ENCODE measurements around the gene PRPSAP2. TPM values are rescaled to one million over a fixed set of nuclear protein-coding genes. Genes with fewer than 3 reads are reported as not detected.

PRPSAP2 gene
- polyA plus RNA-seq, 3 donors = 17.1 to 20.9 (median 20.5) TPM

DNA sequence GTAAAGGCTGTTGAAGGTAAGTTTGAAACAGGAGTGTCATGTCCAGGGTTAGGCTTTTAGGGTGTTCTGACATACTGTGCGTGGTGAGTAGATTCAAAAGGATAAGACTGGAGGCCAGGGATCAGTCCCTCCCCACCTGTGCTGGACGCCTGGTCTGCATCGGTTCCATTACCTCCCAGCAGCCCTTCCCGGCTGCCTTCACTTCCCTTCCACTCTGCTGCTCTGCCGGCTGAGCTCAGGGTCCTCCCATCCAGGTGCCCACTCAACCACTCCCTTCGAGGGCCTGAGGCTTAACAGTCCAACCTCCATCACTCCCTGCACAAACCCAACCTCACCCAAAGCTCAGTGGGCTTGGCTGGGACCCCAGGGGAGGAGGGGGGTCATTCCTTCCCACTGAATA lies 89.9 kb downstream of the PRPSAP2 start:
- peaks cover 4% of the 10 kb centered on the region for H3K4me1 Mint-ChIP-seq
- no peaks in the 10 kb centered on the region for H3K9me3 Mint-ChIP-seq
- WGBS (ENCODE audit: insufficient coverage) = 90% methylated on average over 4 of the region's 6 CpGs
- H4K20me1 ChIP-seq (ENCODE audit: insufficient read depth, low read length) = no peaks in the 10 kb centered on the region
- H3K4me3 Mint-ChIP-seq = no peak overlapping the region
- no peak overlapping the region for H2AFZ ChIP-seq (ENCODE audit: insufficient read depth, low read depth, low read length, poor library complexity, severe bottlenecking)
- no peak overlapping the region for H3K4me2 ChIP-seq (replicated peaks; ENCODE audit: extremely low read depth, low read length, poor library complexity, severe bottlenecking)
- intact Hi-C loops (cut with micrococcal nuclease) = no loop called here
- no peaks in the 10 kb centered on the region for H3K36me3 ChIP-seq (replicated peaks in 1 of 2; ENCODE audit: control insufficient read depth in 1 of 2, insufficient read depth in 2 of 2, low read length in 2 of 2)
- no peaks in the 10 kb centered on the region for H3K36me3 Mint-ChIP-seq
- H3K79me2 ChIP-seq (ENCODE audit: insufficient read depth, low read length) = no peaks in the 10 kb centered on the region
- no peaks in the 10 kb centered on the region for H3K4me1 ChIP-seq (ENCODE audit: control insufficient read depth in 1 of 2, insufficient read depth in 2 of 2, low read length in 2 of 2)
- H3K27ac ChIP-seq (ENCODE audit: low read depth in 1 of 2, low read length in 2 of 2) = no peak overlapping the region
- no peaks in the 10 kb centered on the region for H3K9me3 ChIP-seq (replicated peaks in 1 of 2; ENCODE audit: control insufficient read depth in 1 of 2, insufficient read depth in 1 of 2, low read length in 2 of 2)
- DNase-seq = no peak
- no peak overlapping the region for H3K4me3 ChIP-seq (replicated peaks in 1 of 3; ENCODE audit: low read depth in 2 of 3, low read length in 3 of 3)
- peak overlapping the region in 1 of 7 donors; percentile 44 for H3K27ac Mint-ChIP-seq
- peaks cover 3 to 6% (median 5%) of the 10 kb centered on the region in 3 donors for H3K27me3 Mint-ChIP-seq (ENCODE audit: low read depth in 3 of 3)
- TF ChIP-seq, protein P1, sequence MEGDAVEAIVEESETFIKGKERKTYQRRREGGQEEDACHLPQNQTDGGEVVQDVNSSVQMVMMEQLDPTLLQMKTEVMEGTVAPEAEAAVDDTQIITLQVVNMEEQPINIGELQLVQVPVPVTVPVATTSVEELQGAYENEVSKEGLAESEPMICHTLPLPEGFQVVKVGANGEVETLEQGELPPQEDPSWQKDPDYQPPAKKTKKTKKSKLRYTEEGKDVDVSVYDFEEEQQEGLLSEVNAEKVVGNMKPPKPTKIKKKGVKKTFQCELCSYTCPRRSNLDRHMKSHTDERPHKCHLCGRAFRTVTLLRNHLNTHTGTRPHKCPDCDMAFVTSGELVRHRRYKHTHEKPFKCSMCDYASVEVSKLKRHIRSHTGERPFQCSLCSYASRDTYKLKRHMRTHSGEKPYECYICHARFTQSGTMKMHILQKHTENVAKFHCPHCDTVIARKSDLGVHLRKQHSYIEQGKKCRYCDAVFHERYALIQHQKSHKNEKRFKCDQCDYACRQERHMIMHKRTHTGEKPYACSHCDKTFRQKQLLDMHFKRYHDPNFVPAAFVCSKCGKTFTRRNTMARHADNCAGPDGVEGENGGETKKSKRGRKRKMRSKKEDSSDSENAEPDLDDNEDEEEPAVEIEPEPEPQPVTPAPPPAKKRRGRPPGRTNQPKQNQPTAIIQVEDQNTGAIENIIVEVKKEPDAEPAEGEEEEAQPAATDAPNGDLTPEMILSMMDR (IDR thresholded peaks at IDR 0.05) = no peak
- no peak overlapping the region for H3K9ac ChIP-seq (ENCODE audit: insufficient read depth, low read length, poor library complexity, severe bottlenecking)
- H3K27me3 ChIP-seq (ENCODE audit: control insufficient read depth in 2 of 2, insufficient read depth in 2 of 2, low read length in 2 of 2) = no peaks in the 10 kb centered on the region

GRCh38 chr17:18948476-18949006 lies 90.6 kb downstream of the PRPSAP2 start:
- Histone ChIP-seq H3K36me3 (replicated peaks in 1 of 2; ENCODE audit: control insufficient read depth in 1 of 2, insufficient read depth in 2 of 2, low read length in 2 of 2) (no peaks in the 10 kb centered on the region), H3K4me2 (replicated peaks; ENCODE audit: extremely low read depth, low read length, poor library complexity, severe bottlenecking) (no peak overlapping the region), H3K9ac (ENCODE audit: insufficient read depth, low read length, poor library complexity, severe bottlenecking) (no peak overlapping the region), H4K20me1 (ENCODE audit: insufficient read depth, low read length) (no peaks in the 10 kb centered on the region), H3K4me1 (ENCODE audit: control insufficient read depth in 1 of 2, insufficient read depth in 2 of 2, low read length in 2 of 2) (no peaks in the 10 kb centered on the region), H2AFZ (ENCODE audit: insufficient read depth, low read depth, low read length, poor library complexity, severe bottlenecking) (no peak overlapping the region), H3K9me3 (replicated peaks in 1 of 2; ENCODE audit: control insufficient read depth in 1 of 2, insufficient read depth in 1 of 2, low read length in 2 of 2) (no peaks in the 10 kb centered on the region), H3K27ac (ENCODE audit: low read depth in 1 of 2, low read length in 2 of 2) (no peak overlapping the region), H3K27me3 (ENCODE audit: control insufficient read depth in 2 of 2, insufficient read depth in 2 of 2, low read length in 2 of 2) (no peaks in the 10 kb centered on the region), H3K4me3 (replicated peaks in 1 of 3; ENCODE audit: low read depth in 2 of 3, low read length in 3 of 3) (no peak overlapping the region), H3K79me2 (ENCODE audit: insufficient read depth, low read length) (no peaks in the 10 kb centered on the region)
- Mint-ChIP-seq H3K27ac (peak overlapping the region in 1 of 7 donors; percentile 44), H3K4me1 (peaks cover 4% of the 10 kb centered on the region), H3K4me3 (no peak overlapping the region), H3K36me3 (no peaks in the 10 kb centered on the region), H3K9me3 (no peaks in the 10 kb centered on the region), H3K27me3 (ENCODE audit: low read depth in 3 of 3) (peaks cover 3 to 7% (median 5%) of the 10 kb centered on the region in 3 donors)
- no peak for DNase-seq
- intact Hi-C loops (cut with micrococcal nuclease) = no loop called here
- TF ChIP-seq, protein P1 (IDR thresholded peaks at IDR 0.05) = no peak
- 92% methylated on average over 7 of the region's 8 CpGs for WGBS (ENCODE audit: insufficient coverage)
